ENCODE results near the gene PRR5L.

The PRR5L gene

DNA sequence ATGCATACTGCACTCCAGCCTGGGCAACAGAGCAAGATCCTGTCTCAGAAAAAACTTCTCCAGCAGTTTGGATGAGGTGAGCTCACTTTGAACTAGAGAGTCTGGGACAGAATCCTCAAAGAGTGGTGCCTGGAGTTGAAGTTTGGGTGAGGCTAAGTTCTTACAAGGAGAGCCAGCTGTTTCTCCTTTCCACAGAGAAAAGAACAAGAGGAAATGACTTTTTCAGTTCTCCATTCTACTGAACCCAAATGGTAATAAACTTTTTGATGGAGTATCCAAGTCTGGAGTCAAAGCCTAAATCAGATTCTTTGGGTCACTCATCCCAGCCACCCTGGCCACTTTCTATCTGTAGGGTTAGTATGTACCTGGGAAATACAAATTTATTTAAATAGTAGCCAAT, 111.3 kb downstream of the PRR5L start:
- peak; percentile 65 for DNase-seq

DNA sequence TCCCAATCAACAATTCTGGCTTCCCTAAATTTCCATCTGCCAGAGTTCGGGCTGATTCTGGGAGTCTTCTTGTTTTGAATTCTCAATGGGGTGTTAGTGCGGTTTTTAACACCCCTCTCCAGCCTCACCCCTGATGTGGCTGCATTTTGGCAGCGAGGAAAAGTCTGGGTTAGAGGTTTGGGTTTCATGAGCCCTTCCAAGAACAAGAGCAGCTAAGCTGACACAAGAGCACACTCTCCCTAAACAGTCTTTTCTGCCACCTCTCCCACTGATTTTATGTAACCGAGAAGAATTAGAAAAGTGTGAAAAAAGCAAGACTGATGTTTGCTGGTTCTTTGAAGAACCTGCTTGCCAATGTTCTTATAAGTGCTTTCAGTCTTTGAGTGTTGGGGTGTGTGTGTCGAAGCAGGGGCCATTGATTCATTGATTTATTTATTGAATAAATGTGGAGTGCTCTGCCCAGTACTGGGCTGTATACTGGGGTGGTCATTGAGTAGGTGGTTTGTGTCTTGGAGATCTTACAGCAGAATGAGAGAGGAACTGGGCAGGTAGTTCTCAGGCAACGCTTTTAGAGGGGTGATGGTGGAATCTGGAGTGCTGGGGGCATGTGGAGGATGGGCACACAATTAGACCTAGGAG, 112.5 kb downstream of the PRR5L start:
- no peak for DNase-seq

DNA sequence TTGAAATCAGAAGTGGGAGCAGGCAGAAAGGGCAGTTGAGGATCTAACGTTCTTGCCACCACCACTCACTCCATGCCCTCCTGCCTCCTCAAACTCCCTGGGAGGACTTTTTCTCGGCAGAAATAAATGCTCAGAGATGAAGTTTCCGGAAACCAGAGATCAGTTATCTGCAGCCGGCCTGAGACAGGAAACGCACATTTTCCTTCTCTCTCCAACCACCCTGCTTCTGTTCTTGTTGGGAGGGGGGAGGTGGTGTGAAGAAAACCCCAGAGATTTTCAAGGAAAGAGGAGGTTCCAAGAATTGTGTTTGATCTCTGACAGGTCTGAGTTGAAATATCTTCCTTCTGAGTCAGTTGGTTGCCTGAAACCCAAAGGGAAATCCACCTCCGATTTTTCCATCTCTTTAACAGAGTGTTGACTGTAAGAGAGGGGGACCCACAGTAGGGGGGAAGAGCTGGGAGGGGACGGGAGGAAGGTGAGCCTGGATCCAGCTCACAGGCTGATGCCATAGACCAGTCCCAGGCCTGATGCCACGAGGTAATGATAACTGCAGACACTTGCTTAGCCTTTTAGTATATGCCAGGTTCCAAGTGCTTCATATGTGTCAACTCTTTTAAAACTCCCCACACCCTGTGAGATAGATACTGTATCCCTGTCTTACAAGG, 113.2 kb downstream of the PRR5L start:
- peak; percentile 13 for DNase-seq

DNA sequence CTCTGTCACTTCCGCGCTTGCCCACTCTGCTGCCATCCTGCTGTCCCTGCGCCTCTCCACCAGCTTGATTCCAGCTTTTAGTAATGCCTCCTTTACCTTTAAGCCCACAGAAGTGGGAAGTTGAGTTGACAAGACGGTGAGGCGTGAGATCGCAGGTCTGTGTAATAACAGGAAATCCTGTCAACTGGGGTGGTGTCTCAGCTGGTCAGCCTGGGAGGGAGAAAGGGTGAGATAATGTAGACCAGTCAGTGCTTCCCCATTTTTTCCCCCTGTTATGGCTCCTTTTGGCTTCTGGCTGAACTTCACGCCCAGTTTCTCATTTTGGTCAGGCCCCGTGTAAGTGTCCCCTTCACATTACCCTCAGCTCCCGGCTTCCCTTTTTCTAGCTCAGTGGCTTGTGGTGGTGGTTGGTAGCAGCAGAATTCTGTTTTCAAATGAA, 115.1 kb downstream of the PRR5L start:
- DNase-seq, result peak; percentile 97

DNA sequence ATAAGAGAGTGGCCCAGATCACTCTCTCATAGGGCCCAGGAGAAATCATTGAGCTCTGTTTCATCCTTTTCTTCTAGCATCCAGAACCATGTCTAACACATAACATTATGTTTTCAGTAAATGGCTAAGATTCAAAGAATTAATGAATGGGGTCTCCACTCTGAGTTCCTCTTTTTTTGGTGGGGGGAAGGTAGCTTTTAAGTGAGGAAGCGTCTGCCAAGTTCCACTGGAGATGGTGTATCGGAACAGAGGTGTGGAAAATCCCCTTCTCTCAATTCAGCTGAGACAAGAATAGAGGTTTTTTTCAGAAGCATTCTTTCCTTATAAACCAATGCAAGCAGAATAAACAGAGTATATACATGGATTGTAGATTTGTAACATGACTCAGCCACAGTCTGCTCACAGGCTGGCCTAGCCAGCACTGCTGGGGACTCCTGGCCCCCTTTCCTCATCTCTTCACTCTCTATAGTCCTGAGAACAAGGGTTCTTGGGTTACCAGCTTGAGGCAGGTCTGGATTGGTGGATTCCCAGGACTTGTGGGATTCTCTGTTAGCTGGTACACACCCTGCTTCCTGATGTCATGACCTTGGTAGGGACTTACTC, 116.8 kb downstream of the PRR5L start:
- DNase-seq, result no peak

DNA sequence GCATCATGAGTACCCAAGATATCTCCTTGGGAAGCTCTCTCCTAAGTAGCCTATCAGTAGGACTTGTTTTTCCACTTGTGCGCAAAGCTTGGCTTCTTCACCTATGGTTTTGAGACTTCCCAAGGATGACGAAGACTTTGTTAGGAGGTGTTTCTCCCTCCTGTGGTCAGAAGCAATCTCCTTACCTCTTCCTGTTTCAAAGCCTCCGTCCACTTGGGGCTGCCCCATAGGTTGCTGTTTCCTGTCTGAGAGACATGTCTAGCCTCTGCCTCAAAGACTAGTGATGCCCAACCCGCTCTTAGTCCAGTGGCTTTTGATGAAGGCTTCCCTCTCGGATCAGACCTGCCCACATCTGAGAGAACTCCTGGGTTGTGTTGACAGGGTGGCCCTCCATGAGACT, 121.1 kb downstream of the PRR5L start:
- DNase-seq, result no peak

DNA sequence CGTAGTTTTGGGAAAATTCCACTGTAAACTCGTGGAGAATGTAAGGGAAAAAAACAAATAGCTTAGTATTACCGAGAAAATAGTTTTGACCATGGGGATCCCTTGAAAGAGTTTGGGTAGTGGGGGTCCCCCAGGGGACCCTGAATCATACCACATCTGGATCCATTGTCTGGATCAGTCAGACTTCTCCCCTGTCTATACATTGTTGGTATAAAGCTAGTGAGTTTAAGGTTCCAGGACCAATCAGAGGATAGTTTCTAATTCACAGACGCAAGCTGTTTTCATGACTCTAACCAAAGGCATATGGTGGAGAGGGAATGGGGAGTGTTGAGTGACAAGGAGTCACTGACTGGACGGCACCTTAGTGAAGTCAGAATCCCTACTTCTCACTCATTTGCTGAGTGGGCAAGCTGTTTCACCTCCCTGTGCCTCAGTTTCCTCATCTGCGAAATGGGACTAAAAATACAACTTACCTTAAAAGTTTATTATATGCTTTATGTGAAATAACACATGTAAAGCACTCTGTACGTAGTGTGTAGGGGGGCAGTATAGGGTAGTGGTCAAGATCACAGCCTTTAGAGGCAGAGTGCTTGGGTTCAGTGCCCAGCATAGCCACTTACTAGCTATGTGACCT, 123.8 kb downstream of the PRR5L start:
- DNase-seq, result no peak

DNA sequence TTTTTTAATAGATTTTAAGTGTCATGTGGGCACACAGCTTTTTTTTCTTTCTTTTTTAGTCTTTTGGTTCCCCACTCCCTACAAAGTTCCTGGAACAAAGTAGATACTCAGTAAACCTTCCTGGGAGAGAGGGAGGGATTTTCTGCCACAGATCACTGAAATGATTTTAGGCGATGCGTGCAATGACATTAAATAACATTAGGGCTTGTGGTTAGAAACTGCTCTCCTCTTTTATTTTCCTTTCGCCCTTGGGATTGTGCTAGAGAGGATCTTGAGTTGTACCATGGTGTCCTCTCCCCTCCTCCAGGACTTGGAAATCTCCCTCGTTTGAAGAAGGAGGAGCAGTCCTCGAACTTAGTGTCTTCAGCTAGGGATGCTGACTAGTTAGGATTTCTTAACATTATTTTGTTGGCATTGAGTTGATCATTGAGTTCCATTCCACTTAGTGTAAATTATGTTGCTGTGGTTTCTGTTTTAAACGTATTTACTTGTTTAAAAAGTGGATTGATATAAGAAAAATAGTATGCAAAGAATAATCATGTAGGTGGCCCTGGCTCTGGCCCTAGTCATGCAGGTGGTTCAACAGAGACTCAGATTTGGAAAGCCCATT, 125.6 kb downstream of the PRR5L start:
- no peak for DNase-seq

DNA sequence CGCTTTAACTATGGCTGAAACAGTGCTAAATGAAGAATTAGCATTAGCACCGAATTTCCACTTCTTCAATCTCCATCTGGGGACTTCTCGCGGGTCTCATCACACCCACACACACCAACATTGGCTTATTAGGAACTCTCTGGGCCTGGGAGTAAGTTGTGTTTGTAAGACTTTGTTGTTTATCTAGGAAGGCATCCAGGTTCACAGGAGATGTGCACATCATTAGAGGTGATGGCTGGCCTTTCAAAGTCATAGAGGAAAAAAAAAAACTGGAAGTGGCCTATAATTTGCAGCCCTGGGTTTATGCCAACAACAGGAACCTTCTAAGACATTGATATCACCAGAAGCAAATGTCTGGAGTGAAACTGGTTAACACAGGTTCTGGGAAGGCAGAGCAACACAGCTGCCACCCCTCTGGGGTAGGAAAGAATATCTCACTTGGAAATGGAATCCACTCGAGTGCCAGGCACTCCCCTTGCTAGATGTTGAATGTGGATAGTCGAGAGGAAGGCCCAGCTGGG, 129.5 kb downstream of the PRR5L start:
- peak; percentile 19 for DNase-seq

DNA sequence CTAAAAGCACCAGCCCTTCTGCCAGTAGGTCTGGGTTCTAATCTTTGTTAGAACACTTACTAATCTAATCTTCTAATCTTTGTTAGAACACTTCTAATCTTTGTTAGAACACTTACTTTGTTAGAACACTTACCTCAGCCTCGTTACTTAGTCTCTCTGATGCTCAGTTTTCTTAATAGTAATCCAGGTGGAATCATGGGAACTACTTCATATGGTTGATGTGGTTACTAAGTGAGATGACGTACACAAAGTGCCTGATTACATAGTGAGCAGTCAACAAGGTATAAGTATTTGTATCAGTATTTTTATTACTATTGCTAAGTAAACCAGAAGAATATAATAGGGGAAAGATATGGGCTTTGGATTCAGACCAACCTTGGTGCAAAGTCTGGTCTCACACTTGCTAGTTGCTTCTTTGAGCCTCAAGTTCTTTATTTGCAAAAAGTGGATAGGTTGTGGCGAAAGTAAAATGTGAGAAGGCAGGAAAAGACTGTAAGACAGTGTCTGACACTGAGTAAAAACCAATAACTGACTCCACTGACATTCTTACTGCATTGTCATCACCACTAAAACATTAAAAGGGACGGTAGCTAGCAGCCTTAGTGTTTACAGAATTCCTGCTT, 130.2 kb downstream of the PRR5L start:
- no peak for DNase-seq

DNA sequence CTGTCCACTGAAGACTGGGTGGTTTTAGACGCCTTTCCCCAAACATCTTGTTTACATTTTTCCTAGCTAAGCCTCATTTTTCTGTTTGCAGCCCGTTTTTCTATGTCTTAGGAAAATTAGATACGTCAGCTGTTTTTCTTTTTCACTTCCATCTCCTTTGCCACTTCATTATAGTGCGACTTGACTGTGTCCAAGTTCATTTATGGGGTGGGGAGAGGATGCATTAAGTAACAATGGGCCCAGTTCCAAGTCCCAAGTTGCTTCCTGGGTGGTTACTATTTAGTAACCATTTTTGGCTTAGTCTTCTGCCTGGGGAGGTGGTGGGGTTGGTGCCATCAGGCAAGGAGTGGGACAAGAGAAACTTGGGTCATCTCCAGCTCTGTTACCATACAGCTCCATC, 131.0 kb downstream of the PRR5L start:
- DNase-seq, result peak; percentile 30

DNA sequence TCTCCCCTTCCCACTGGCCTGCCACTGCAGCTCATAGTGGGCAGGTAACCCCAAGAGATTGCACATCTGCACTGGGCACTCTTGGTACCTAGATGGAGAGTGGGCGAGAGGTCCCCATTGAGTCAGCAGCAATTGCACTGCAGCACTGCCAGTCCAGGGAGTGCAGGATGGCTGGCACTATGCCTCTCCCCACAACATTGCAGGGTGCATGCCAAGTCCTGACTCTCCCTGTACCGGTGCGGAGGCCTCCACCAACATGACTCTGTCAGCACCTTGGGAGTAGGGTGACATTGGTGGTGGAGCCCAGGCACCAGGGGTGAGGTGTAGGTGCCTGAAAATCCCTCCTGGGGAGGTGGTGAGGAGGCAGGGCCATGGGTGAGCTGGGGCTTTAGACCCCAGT, 131.8 kb downstream of the PRR5L start:
- DNase-seq, result no peak

DNA sequence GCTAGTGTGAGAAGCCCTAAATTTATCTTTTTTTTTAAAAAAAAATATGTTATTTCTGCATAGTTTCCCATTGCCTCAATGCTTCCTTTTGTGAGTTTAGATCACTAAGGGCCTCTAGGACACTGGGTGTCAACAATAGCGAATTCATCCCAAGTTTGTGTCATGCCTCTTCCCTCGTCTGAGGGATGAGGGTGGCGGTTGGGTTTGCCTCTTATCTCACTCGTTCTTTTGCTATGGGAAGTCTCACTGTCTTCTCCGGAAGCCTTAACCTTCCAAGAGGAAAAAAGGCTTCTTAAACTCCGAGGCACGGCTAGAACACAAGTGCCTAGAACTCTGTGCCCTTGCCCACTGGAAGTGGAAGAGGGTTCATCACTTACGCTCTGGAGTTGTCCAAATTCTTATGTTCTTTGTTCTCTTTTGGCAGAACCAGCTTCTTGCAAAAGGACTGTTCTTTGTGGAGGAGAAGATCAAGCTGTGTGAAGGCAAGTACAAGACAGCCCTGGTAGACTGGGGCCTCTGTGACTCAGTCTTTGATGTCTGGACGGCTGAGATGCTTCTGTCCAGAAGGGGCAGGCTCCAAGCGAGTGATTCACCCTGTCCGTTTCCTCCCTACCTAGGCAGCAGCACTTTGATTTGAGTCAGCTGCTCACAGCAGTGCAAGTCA, 135.5 kb downstream of the PRR5L start:
- DNase-seq, result peak; percentile 43

DNA sequence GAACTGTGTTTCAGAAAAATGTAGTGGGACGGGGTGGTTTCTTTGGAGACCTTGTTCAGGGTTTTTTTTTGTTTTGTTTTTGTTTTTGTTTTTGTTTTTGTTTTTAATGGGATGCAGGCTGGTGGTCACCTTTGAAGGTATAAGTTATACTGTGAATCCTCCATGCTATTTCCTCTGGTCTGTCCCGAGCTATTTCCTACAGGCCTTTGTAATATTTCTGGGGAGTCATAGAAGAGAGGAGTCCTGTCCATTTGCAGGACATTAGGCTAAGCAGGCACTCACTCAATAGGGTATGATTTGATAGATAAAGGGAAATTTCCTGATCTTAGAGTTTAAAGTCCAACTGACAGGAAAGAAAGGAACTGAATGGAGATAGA, 136.0 kb downstream of the PRR5L start:
- DNase-seq, result no peak

DNA sequence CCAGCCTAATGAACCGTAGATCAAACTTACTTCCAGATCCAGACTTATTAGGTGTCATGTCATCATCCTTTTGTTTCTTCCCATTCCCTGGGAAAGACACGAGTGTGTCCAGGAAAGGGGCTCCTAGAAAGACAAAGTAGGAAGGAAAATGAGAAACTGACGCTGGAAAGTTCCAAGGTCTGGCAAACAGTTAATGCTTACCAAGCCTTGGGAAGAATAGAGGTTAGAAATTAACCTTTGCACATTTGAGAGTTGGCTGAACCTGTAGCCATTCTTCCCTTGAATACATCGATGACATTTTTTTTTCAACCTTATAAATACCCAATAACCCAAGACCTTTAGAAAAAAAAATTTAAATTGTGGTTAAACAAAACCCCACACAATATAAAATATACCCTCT, 136.7 kb downstream of the PRR5L start:
- DNase-seq, result no peak

DNA sequence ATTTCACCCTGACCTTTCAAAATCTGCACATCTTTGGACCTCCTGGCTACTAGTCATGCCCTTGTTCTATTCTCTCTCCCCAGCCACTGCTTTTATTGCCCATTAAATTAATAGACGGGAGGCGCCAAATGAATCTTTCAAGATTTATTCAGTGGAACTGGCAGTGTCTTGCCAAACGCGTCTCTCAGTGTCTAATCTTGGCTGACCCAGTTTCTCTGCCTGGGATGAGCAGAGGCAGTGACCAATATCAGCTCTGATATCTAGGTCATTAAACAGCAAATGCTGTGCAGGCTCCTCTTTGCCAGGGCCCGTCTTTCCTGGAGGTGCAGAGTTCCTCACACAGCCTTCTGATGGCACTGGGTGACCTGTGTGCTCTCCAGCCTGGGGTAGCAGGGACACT, 140.0 kb downstream of the PRR5L start:
- no peak for DNase-seq

DNA sequence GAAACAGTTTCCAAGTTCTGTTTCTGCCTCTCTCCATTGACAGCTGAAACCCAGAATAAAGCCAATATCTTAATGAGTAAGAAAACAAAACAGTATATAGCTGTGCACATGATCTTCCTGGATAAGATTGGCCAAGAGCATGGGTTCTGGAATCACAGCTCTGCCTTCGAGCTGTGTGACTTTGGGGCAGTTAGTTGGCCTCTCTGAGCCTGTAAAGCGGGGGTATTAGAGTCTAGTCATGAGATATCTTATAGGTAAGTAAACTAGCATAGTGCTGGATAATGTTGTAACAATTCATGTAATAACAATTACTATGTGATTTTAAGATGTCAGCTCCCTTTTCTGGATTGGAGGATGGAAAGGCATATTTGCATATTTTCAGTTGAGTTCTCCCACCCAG, 140.5 kb downstream of the PRR5L start:
- no peak for DNase-seq

DNA sequence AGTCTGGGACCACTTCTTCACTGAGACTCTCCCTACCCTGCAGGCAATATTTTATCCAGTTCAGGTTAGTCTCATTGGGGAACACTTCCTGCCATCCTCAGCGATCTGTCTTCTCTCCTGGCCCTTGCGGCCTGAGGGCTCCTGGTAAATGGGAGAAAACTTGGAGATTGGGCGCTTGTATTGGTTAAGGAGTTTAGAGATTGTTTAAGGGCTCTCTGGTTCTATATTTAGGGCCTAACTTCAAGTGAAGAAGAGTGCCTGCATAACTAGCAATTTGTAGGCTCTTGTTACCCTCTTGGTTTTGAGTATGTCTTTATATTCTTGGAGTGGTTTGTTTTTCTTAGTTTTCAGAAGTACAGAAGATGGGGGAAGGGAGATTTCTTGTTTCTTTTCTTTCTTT, 141.3 kb downstream of the PRR5L start:
- no peak for DNase-seq

DNA sequence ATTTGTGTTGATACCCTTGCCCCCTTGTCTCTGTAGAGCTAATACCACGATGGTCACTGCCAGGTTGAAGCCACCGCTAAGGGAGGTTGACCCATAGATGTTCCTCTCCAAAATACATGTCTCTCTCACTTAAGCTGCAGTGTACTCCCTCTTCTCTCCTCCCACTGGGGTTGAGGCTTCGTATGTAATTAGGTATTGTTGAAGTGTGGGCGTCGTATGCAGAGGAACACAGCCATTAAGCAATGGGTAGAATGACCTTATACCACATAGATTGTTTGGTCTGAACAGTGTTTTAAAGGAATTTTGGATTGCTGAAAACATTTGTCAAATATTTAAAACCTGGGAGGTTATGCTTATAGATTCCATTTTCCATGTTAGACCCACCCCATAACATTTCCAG, 142.0 kb downstream of the PRR5L start:
- DNase-seq, result no peak

DNA sequence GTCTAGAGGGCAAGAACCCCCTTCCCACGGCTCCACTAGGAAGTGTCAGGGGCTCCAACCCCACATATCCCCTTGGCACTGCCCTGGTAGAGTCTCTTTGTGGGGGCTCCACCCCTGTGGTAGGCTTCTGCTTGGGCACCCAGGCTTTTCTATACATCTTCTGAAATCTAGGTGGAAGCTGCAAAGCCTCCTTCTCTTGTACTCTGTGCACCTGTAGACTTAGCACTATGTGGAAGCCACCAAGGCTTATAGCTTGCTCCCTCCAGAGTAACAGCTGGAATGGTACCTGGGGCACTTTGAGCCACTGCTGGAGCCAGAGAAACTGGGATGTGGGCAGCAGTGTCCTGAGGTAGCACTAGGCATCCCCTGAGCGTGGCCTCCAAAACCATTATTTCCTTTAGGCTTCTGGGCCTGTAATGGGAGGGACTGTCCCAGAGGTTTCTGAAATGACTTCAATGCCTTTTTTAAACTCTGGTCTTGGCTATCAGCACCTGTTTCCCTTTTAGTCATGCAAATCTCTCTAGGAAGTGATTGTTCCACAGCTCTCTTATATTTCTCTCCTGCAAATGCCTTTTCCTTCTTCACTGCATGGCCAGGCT, 145.6 kb downstream of the PRR5L start:
- DNase-seq, result no peak

DNA sequence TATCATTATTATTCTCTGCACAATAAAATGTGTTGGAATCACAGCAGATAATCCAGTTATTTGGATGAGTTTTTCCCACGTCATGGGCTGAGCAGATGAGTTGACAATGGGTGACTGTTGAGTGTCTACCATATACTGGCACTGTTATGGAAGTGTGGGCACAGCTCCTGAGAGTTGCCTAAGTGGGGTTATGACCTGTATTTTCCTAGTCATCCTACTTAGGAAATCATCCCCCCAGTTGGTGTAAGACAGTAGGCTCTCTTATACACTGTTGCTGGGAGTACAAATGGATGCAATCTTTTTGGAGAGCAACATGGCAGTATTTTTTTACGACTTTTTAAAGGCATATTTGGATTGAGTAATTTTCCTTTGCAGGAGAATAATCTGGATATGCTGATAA, 147.6 kb downstream of the PRR5L start:
- DNase-seq, result peak; percentile 53

DNA sequence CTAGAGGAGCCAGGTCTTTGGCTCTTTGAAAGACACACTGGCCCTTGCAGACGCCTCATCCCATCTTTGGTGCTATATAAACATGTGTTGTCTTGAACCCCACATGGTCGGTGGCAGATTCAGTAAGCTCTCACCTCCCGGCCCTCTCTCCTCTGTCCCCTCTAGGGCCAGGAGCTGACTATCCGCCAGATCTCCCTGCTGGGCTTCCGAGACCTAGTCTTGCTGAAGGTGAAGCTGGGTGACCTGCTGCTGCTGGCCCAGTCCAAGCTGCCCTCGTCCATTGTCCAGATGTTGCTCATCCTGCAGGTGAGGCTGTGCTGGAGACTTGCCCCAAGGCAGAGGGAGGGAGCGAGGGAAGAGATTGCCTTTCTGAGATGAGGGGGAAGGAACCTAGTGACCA, 150.0 kb downstream of the PRR5L start:
- DNase-seq, result no peak
